ENCODE results near the gene ALPK3.

The ALPK3 gene

GRCh38 chr15:84892786-84893307 is 75.7 kb downstream of the ALPK3 start:
- H3K9me3 ChIP-seq (ENCODE audit: control insufficient read depth, insufficient read depth, low read length), result no peaks in the 10 kb centered on the region
- H3K36me3 ChIP-seq (ENCODE audit: control insufficient read depth, insufficient read depth, low read length), result no peaks in the 10 kb centered on the region
- H3K27ac ChIP-seq (ENCODE audit: low read length), result no peak overlapping the region
- H3K4me1 ChIP-seq (ENCODE audit: control insufficient read depth, insufficient read depth, low read length), result no peaks in the 10 kb centered on the region
- no CpG with 5 or more reads among the region's 10 CpGs for WGBS (ENCODE audit: insufficient coverage, insufficient read length)
- no peaks in the 10 kb centered on the region for H3K27me3 ChIP-seq (ENCODE audit: control insufficient read depth, insufficient read depth, low read length)
- no peak overlapping the region for H3K4me3 ChIP-seq (ENCODE audit: low read length)
- DNase-seq (ENCODE audit: low read depth, low spot score), result no peak

GRCh38 chr15:84893607-84894006 is 76.5 kb downstream of the ALPK3 start:
- H3K27me3 ChIP-seq (ENCODE audit: control insufficient read depth, insufficient read depth, low read length), result no peaks in the 10 kb centered on the region
- no peaks in the 10 kb centered on the region for H3K9me3 ChIP-seq (ENCODE audit: control insufficient read depth, insufficient read depth, low read length)
- WGBS (ENCODE audit: insufficient coverage, insufficient read length), result no CpG with 5 or more reads among the region's 10 CpGs
- no peak for DNase-seq (ENCODE audit: low read depth, low spot score)
- H3K36me3 ChIP-seq (ENCODE audit: control insufficient read depth, insufficient read depth, low read length), result no peaks in the 10 kb centered on the region
- no peak overlapping the region for H3K27ac ChIP-seq (ENCODE audit: low read length)
- H3K4me1 ChIP-seq (ENCODE audit: control insufficient read depth, insufficient read depth, low read length), result no peaks in the 10 kb centered on the region
- no peak overlapping the region for H3K4me3 ChIP-seq (ENCODE audit: low read length)

- no peaks in the 10 kb centered on the region for H3K4me1 ChIP-seq (ENCODE audit: control insufficient read depth, insufficient read depth, low read length)
- WGBS (ENCODE audit: insufficient coverage, insufficient read length), result no CpG with 5 or more reads among the region's 12 CpGs
- no peaks in the 10 kb centered on the region for H3K9me3 ChIP-seq (ENCODE audit: control insufficient read depth, insufficient read depth, low read length)
- H3K36me3 ChIP-seq (ENCODE audit: control insufficient read depth, insufficient read depth, low read length), result no peaks in the 10 kb centered on the region
- DNase-seq (ENCODE audit: low read depth, low spot score), result no peak
- no peak overlapping the region for H3K27ac ChIP-seq (ENCODE audit: low read length)
- H3K4me3 ChIP-seq (ENCODE audit: low read length), result no peak overlapping the region
- H3K27me3 ChIP-seq (ENCODE audit: control insufficient read depth, insufficient read depth, low read length), result no peaks in the 10 kb centered on the region
Observed at GRCh38 chr15:84894736-84895425, 77.7 kb downstream of the ALPK3 start.

- H3K4me3 ChIP-seq (ENCODE audit: low read length), result no peak overlapping the region
- DNase-seq (ENCODE audit: low read depth, low spot score), result no peak
- H3K4me1 ChIP-seq (ENCODE audit: control insufficient read depth, insufficient read depth, low read length), result no peaks in the 10 kb centered on the region
- H3K27me3 ChIP-seq (ENCODE audit: control insufficient read depth, insufficient read depth, low read length), result no peaks in the 10 kb centered on the region
- no CpG with 5 or more reads among the region's 4 CpGs for WGBS (ENCODE audit: insufficient coverage, insufficient read length)
- no peaks in the 10 kb centered on the region for H3K9me3 ChIP-seq (ENCODE audit: control insufficient read depth, insufficient read depth, low read length)
- no peak overlapping the region for H3K27ac ChIP-seq (ENCODE audit: low read length)
- no peaks in the 10 kb centered on the region for H3K36me3 ChIP-seq (ENCODE audit: control insufficient read depth, insufficient read depth, low read length)
Observed at GRCh38 chr15:84898761-84899160, 81.6 kb downstream of the ALPK3 start.

- Histone ChIP-seq H3K4me3 (ENCODE audit: low read length) (no peak overlapping the region), H3K27ac (ENCODE audit: low read length) (no peak overlapping the region), H3K36me3 (ENCODE audit: control insufficient read depth, insufficient read depth, low read length) (no peaks in the 10 kb centered on the region), H3K9me3 (ENCODE audit: control insufficient read depth, insufficient read depth, low read length) (no peaks in the 10 kb centered on the region), H3K4me1 (ENCODE audit: control insufficient read depth, insufficient read depth, low read length) (no peaks in the 10 kb centered on the region), H3K27me3 (ENCODE audit: control insufficient read depth, insufficient read depth, low read length) (no peaks in the 10 kb centered on the region)
- WGBS (ENCODE audit: insufficient coverage, insufficient read length), result no CpG with 5 or more reads among the region's 7 CpGs
- no peak for DNase-seq (ENCODE audit: low read depth, low spot score)
Observed at GRCh38 chr15:84899750-84900149, 82.6 kb downstream of the ALPK3 start.

GRCh38 chr15:84901540-84901939 is 84.4 kb downstream of the ALPK3 start:
- DNase-seq (ENCODE audit: low read depth, low spot score), result no peak
- H3K4me1 ChIP-seq (ENCODE audit: control insufficient read depth, insufficient read depth, low read length), result no peaks in the 10 kb centered on the region
- no CpG with 5 or more reads among the region's 2 CpGs for WGBS (ENCODE audit: insufficient coverage, insufficient read length)
- no peak overlapping the region for H3K27ac ChIP-seq (ENCODE audit: low read length)
- no peaks in the 10 kb centered on the region for H3K9me3 ChIP-seq (ENCODE audit: control insufficient read depth, insufficient read depth, low read length)
- no peak overlapping the region for H3K4me3 ChIP-seq (ENCODE audit: low read length)
- no peaks in the 10 kb centered on the region for H3K36me3 ChIP-seq (ENCODE audit: control insufficient read depth, insufficient read depth, low read length)
- H3K27me3 ChIP-seq (ENCODE audit: control insufficient read depth, insufficient read depth, low read length), result no peaks in the 10 kb centered on the region

- H3K4me1 ChIP-seq (ENCODE audit: control insufficient read depth, insufficient read depth, low read length), result no peaks in the 10 kb centered on the region
- DNase-seq (ENCODE audit: low read depth, low spot score), result no peak
- no peak overlapping the region for H3K27ac ChIP-seq (ENCODE audit: low read length)
- no peaks in the 10 kb centered on the region for H3K27me3 ChIP-seq (ENCODE audit: control insufficient read depth, insufficient read depth, low read length)
- no CpG with 5 or more reads among the region's 2 CpGs for WGBS (ENCODE audit: insufficient coverage, insufficient read length)
- H3K4me3 ChIP-seq (ENCODE audit: low read length), result no peak overlapping the region
- H3K9me3 ChIP-seq (ENCODE audit: control insufficient read depth, insufficient read depth, low read length), result no peaks in the 10 kb centered on the region
- no peaks in the 10 kb centered on the region for H3K36me3 ChIP-seq (ENCODE audit: control insufficient read depth, insufficient read depth, low read length)
Observed at GRCh38 chr15:84903751-84904150, 86.6 kb downstream of the ALPK3 start.

- Histone ChIP-seq H3K9me3 (ENCODE audit: control insufficient read depth, insufficient read depth, low read length) (no peaks in the 10 kb centered on the region), H3K27me3 (ENCODE audit: control insufficient read depth, insufficient read depth, low read length) (no peaks in the 10 kb centered on the region), H3K27ac (ENCODE audit: low read length) (no peak overlapping the region), H3K4me3 (ENCODE audit: low read length) (no peak overlapping the region), H3K36me3 (ENCODE audit: control insufficient read depth, insufficient read depth, low read length) (no peaks in the 10 kb centered on the region), H3K4me1 (ENCODE audit: control insufficient read depth, insufficient read depth, low read length) (no peaks in the 10 kb centered on the region)
- no peak for DNase-seq (ENCODE audit: low read depth, low spot score)
- WGBS (ENCODE audit: insufficient coverage, insufficient read length), result no CpG with 5 or more reads among the region's 2 CpGs
Observed at GRCh38 chr15:84904419-84904818, 87.3 kb downstream of the ALPK3 start.

- no CpG with 5 or more reads among the region's 15 CpGs for WGBS (ENCODE audit: insufficient coverage, insufficient read length)
- Histone ChIP-seq H3K27me3 (ENCODE audit: control insufficient read depth, insufficient read depth, low read length) (no peaks in the 10 kb centered on the region), H3K4me3 (ENCODE audit: low read length) (no peak overlapping the region), H3K4me1 (ENCODE audit: control insufficient read depth, insufficient read depth, low read length) (no peaks in the 10 kb centered on the region), H3K9me3 (ENCODE audit: control insufficient read depth, insufficient read depth, low read length) (no peaks in the 10 kb centered on the region), H3K36me3 (ENCODE audit: control insufficient read depth, insufficient read depth, low read length) (no peaks in the 10 kb centered on the region), H3K27ac (ENCODE audit: low read length) (no peak overlapping the region)
- DNase-seq (ENCODE audit: low read depth, low spot score), result no peak
Observed at GRCh38 chr15:84905016-84905916, 88.1 kb downstream of the ALPK3 start.

GRCh38 chr15:84907731-84908130 is 90.6 kb downstream of the ALPK3 start:
- WGBS (ENCODE audit: insufficient coverage, insufficient read length), result no CpG with 5 or more reads among the region's 4 CpGs
- DNase-seq (ENCODE audit: low read depth, low spot score), result no peak
- no peak overlapping the region for H3K4me3 ChIP-seq (ENCODE audit: low read length)
- H3K36me3 ChIP-seq (ENCODE audit: control insufficient read depth, insufficient read depth, low read length), result no peaks in the 10 kb centered on the region
- no peaks in the 10 kb centered on the region for H3K4me1 ChIP-seq (ENCODE audit: control insufficient read depth, insufficient read depth, low read length)
- H3K27me3 ChIP-seq (ENCODE audit: control insufficient read depth, insufficient read depth, low read length), result no peaks in the 10 kb centered on the region
- no peak overlapping the region for H3K27ac ChIP-seq (ENCODE audit: low read length)
- H3K9me3 ChIP-seq (ENCODE audit: control insufficient read depth, insufficient read depth, low read length), result no peaks in the 10 kb centered on the region

Measured in iPS DF 6.9 (cell line).